ENCODE results near the gene SLC10A3.

The SLC10A3 gene

GRCh38 chrX:154471839-154472684 lies 18.4 kb downstream of the SLC10A3 start:
- Histone ChIP-seq H3K9me3 (ENCODE audit: severe bottlenecking) (no peaks in the 10 kb centered on the region), H3K36me3 (peaks cover 58% of the 10 kb centered on the region), H3K4me3 (ENCODE audit: low read depth, low read length) (no peak overlapping the region), H3K27me3 (ENCODE audit: insufficient read depth, low read depth, severe bottlenecking) (peaks cover 17% of the 10 kb centered on the region), H3K27ac (no peak overlapping the region)
- peak; percentile 16 for DNase-seq
- no peak for TF ChIP-seq CTCF (IDR thresholded peaks at IDR 0.05; ENCODE audit: low read depth, low read length)

- Histone ChIP-seq H3K9me3 (ENCODE audit: severe bottlenecking) (no peaks in the 10 kb centered on the region), H3K4me3 (ENCODE audit: low read depth, low read length) (no peak overlapping the region), H3K27me3 (ENCODE audit: insufficient read depth, low read depth, severe bottlenecking) (peaks cover 21% of the 10 kb centered on the region), H3K36me3 (peaks cover 69% of the 10 kb centered on the region), H3K27ac (no peak overlapping the region)
- TF ChIP-seq CTCF (IDR thresholded peaks at IDR 0.05; ENCODE audit: low read depth, low read length) = no peak
- DNase-seq = no peak
Measured at GRCh38 chrX:154470914-154471568, 19.4 kb downstream of the SLC10A3 start.

DNA sequence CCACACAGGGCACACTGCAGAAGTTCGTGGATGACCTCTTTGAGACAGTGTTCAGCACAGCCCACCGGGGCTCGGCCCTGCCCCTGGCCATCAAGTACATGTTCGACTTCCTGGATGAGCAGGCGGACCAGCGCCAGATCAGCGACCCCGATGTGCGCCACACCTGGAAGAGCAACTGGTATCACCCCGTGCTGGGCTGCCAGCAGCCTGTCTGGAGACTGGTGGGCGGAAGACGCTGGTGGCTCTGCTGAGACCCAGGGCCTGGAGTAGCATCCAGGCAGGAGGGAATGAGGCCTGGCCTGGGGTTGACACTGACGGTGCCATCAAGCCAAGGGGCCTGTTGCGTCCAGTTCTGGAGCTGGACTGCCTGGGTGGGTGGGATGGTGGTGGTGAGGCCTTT lies 20.0 kb downstream of the SLC10A3 start:
- Histone ChIP-seq H3K4me3 (ENCODE audit: low read depth, low read length) (no peak overlapping the region), H3K36me3 (peaks cover 70% of the 10 kb centered on the region), H3K9me3 (ENCODE audit: severe bottlenecking) (no peaks in the 10 kb centered on the region), H3K27me3 (ENCODE audit: insufficient read depth, low read depth, severe bottlenecking) (peaks cover 26% of the 10 kb centered on the region), H3K27ac (no peak overlapping the region)
- TF ChIP-seq CTCF (IDR thresholded peaks at IDR 0.05; ENCODE audit: low read depth, low read length) = no peak
- DNase-seq = no peak

GRCh38 chrX:154469880-154470279 lies 20.5 kb downstream of the SLC10A3 start:
- no peak for DNase-seq
- H3K36me3 ChIP-seq = peaks cover 74% of the 10 kb centered on the region
- no peak overlapping the region for H3K4me3 ChIP-seq (ENCODE audit: low read depth, low read length)
- no peak for TF ChIP-seq CTCF (IDR thresholded peaks at IDR 0.05; ENCODE audit: low read depth, low read length)
- peaks cover 28% of the 10 kb centered on the region for H3K27me3 ChIP-seq (ENCODE audit: insufficient read depth, low read depth, severe bottlenecking)
- H3K9me3 ChIP-seq (ENCODE audit: severe bottlenecking) = no peaks in the 10 kb centered on the region
- H3K27ac ChIP-seq = no peak overlapping the region

- DNase-seq = no peak
- peaks cover 81% of the 10 kb centered on the region for H3K36me3 ChIP-seq
- H3K27ac ChIP-seq = no peak overlapping the region
- no peaks in the 10 kb centered on the region for H3K9me3 ChIP-seq (ENCODE audit: severe bottlenecking)
- H3K4me3 ChIP-seq (ENCODE audit: low read depth, low read length) = no peak overlapping the region
- H3K27me3 ChIP-seq (ENCODE audit: insufficient read depth, low read depth, severe bottlenecking) = peaks cover 36% of the 10 kb centered on the region
- TF ChIP-seq CTCF (IDR thresholded peaks at IDR 0.05; ENCODE audit: low read depth, low read length) = no peak
Measured at GRCh38 chrX:154469114-154469513, 21.3 kb downstream of the SLC10A3 start.

Data from WERI-Rb-1 (cell line).